ENCODE data around the gene CTR9. TPM values are rescaled to one million over a fixed set of nuclear protein-coding genes. Genes with fewer than 3 reads are reported as not detected.

CTR9 gene
- total and polyA plus RNA-seq, 4 donors = 12.5 to 33.4 (median 19.7) TPM

DNA sequence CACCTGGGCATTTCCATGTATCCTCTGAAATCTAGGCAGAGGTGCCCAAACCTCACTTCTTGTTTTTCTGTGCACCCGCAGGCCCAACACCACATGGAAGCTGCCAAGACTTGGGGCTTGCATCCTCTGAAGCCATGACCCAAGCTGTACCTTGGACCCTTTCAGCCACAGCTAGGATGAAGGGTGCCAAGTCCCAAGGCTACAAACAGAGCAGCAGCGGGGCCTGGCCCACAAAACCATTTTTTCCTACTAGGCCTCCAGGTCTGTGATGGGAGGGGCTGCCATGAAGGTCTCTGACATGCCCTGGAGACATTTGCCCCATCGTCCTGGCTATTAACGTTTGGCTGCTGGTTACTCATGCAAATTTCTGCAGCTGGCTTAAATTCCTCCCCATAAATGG, 78.1 kb downstream of the CTR9 start:
- WGBS = 95% methylated on average over 4 of the region's 4 CpGs
- no peak for TF ChIP-seq NR2F2 (IDR thresholded peaks at IDR 0.05)
- TF ChIP-seq FOXA1 (IDR thresholded peaks at IDR 0.05) = no peak
- no peak for TF ChIP-seq GABPA (IDR thresholded peaks at IDR 0.05 in 1 of 2, conservative IDR thresholded peaks at IDR 0.05 in 1 of 2)
- H3K4me1 ChIP-seq (ENCODE audit: control insufficient read depth in 4 of 4, insufficient read depth in 4 of 4, low read length in 3 of 4) = no peaks in the 10 kb centered on the region
- H3K4me3 ChIP-seq (ENCODE audit: low read depth in 1 of 3, low read length in 3 of 3) = no peak overlapping the region
- no peaks in the 10 kb centered on the region for H3K9me3 ChIP-seq (ENCODE audit: control insufficient read depth in 4 of 4, low read length in 3 of 4)
- no peaks in the 10 kb centered on the region for H3K27me3 ChIP-seq (ENCODE audit: control insufficient read depth in 4 of 4, insufficient read depth in 4 of 4, low read length in 3 of 4)
- no peak overlapping the region for H3K9ac ChIP-seq (ENCODE audit: low read depth in 1 of 2, low read length in 2 of 2)
- H3K36me3 ChIP-seq (ENCODE audit: control insufficient read depth in 4 of 4, insufficient read depth in 3 of 4, low read depth in 1 of 4, low read length in 3 of 4) = no peaks in the 10 kb centered on the region
- no peak for DNase-seq (ENCODE audit: low spot score)
- H3K27ac ChIP-seq (ENCODE audit: low read depth in 1 of 2, low read length in 2 of 2) = no peak overlapping the region

Small RNAs within 50 kb of the gene (small RNA-seq; reads per million reads assigned to genes)
- not detected for gene RF00019
- gene SNORD97 = not detected

Other genes with a start within 250 kb of the CTR9 start
- 10 to 100 TPM; 14.3 to 14.6 TPM for gene RNF141, start 210.1 kb upstream of the CTR9 start, total RNA-seq
- gene RNF141, start 210.1 kb upstream of the CTR9 start, polyA plus RNA-seq = 10 to 100 TPM in 1 of 2 donors, 1 to 10 TPM in 1; 6.9 to 11.7 TPM
- 10 to 100 TPM; 22.6 to 34.1 TPM for gene LYVE1, start 182.6 kb upstream of the CTR9 start, total RNA-seq
- 10 to 100 TPM; 11.3 to 46.7 TPM for gene LYVE1, start 182.6 kb upstream of the CTR9 start, polyA plus RNA-seq
- gene IRAG1, start 57.5 kb upstream of the CTR9 start, total RNA-seq = 1 to 10 TPM; 2.3 to 4.4 TPM
- gene IRAG1, start 57.5 kb upstream of the CTR9 start, polyA plus RNA-seq = 1 to 10 TPM in 1 of 2 donors, under 1 TPM in 1; 0.29 to 1.6 TPM
- gene EIF4G2, start 57.7 kb downstream of the CTR9 start, total RNA-seq = 100 to 1,000 TPM; 259 to 268 TPM
- 100 to 1,000 TPM; 126 to 158 TPM for gene EIF4G2, start 57.7 kb downstream of the CTR9 start, polyA plus RNA-seq
- gene ZBED5, start 106.8 kb downstream of the CTR9 start, total RNA-seq = 10 to 100 TPM in 1 of 2 donors, 1 to 10 TPM in 1; 9.6 to 10.7 TPM
- 10 to 100 TPM in 1 of 2 donors, 1 to 10 TPM in 1; 5.4 to 10.6 TPM for gene ZBED5, start 106.8 kb downstream of the CTR9 start, polyA plus RNA-seq

Measured in liver (tissue), 10 donors.